Nephron progenitor cell (in vitro differentiated cells): ENCODE measurements around the gene MED26.
A peak's percentile ranks its signal among the peaks of the same experiment; 100 is the strongest.

Source experiments
- DNase-seq: peaks from one replicate; pipeline ENCODE4 v3.0.0; 2021
- H3K27ac Mint-ChIP-seq: 2 replicates; pipeline ENCODE4 v1.8.0; 2021; ENCODE audit warnings: mild to moderate bottlenecking, moderate library complexity, mixed read lengths
- H3K27me3 Mint-ChIP-seq: 2 replicates; pipeline ENCODE4 v1.8.0; 2021; ENCODE audit warnings: mild to moderate bottlenecking, low read depth, mixed read lengths; ENCODE audit not compliant: poor library complexity
- H3K36me3 Mint-ChIP-seq: 2 replicates; pipeline ENCODE4 v1.8.0; 2021; ENCODE audit warnings: low read depth, mixed read lengths
- H3K4me1 Mint-ChIP-seq: 2 replicates; pipeline ENCODE4 v1.8.0; 2021; ENCODE audit warnings: mixed read lengths
- H3K4me3 Mint-ChIP-seq: 2 replicates; pipeline ENCODE4 v1.8.0; 2021; ENCODE audit warnings: mild to moderate bottlenecking, moderate library complexity, mixed read lengths
- H3K9me3 Mint-ChIP-seq: 2 replicates; pipeline ENCODE4 v1.8.0; 2021; ENCODE audit warnings: mild to moderate bottlenecking, moderate library complexity, mixed read lengths
- TF ChIP-seq, protein P1 (sequence below): fragments of 200-600 bp; sonication (generic); IDR thresholded peaks from 2 replicates; pipeline ENCODE4 v1.5.0; 2021; ENCODE audit warnings: antibody characterized with exemption

MED26 gene

DNA sequence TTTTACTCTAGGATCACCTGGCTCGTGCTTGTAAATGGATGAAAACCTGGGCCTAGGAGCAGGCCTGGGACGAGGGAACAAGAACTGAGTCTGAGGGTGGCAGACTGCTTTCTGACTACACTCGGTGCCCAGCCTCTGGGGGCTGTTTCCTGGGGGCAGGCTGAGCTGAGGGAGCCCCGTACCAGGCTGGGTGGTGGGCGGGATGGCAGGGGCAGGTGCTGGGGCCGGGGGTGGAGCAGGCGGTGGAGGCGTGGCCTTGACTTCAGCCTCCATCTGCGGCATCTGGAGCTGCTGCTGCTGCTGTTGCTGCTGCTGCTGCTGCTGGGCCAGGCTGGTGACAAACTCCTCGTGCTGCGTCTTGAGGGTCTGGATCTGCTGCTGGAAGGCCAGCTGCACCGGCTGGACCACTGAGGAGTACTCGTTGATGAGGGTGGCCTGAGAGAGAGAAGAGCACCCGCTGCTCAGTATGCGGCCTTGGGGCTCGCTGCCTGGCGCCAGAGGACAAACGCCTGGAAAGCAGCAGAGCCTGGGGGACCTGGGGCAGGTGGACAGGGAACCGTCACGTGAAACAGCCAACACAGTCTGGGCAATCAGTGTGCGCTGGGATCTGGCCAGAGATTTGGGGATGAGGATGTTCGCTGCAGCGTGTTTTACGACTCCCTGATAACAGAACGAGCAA lies 98.4 kb downstream of the MED26 start:
- Mint-ChIP-seq H3K27me3 (no peaks in the 10 kb centered on the region), H3K36me3 (peaks cover 50% of the 10 kb centered on the region), H3K27ac (no peak overlapping the region), H3K4me1 (no peaks in the 10 kb centered on the region), H3K9me3 (no peaks in the 10 kb centered on the region), H3K4me3 (no peak overlapping the region)
- no peak for DNase-seq
- TF ChIP-seq, protein P1, sequence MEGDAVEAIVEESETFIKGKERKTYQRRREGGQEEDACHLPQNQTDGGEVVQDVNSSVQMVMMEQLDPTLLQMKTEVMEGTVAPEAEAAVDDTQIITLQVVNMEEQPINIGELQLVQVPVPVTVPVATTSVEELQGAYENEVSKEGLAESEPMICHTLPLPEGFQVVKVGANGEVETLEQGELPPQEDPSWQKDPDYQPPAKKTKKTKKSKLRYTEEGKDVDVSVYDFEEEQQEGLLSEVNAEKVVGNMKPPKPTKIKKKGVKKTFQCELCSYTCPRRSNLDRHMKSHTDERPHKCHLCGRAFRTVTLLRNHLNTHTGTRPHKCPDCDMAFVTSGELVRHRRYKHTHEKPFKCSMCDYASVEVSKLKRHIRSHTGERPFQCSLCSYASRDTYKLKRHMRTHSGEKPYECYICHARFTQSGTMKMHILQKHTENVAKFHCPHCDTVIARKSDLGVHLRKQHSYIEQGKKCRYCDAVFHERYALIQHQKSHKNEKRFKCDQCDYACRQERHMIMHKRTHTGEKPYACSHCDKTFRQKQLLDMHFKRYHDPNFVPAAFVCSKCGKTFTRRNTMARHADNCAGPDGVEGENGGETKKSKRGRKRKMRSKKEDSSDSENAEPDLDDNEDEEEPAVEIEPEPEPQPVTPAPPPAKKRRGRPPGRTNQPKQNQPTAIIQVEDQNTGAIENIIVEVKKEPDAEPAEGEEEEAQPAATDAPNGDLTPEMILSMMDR: no peak

DNA sequence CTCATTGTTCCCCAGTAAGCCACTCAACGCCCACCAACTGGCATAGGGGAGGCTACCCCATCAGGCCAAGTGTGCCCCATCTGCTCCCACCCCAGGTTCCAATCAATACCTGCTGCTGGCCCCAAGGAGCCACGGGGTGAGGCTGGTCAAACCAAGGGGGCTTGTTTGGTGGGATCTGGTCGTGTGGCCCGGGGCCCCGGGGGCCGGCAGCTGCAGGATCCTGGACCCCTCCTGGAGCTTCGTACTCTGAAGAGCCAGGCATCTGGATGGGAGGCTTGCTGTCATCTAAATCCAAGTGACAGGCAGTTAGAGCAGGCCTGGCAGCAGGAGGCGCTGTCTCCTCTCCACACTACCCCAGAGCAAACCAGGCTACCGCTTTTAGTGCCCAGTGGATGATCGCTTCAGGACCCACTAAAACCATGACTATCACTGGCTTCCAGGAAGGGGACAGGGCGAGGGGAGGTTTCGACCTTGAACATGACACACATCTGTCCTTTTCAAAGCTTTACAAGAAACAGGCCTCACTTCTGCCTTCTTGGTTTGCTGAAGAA lies 100.0 kb downstream of the MED26 start:
- Mint-ChIP-seq H3K9me3 (no peaks in the 10 kb centered on the region), H3K27ac (no peak overlapping the region), H3K27me3 (peaks cover 2% of the 10 kb centered on the region), H3K4me3 (no peak overlapping the region), H3K4me1 (no peaks in the 10 kb centered on the region), H3K36me3 (peaks cover 51% of the 10 kb centered on the region)
- peak; percentile 24 for DNase-seq
- TF ChIP-seq, protein P1: peak; percentile 15

DNA sequence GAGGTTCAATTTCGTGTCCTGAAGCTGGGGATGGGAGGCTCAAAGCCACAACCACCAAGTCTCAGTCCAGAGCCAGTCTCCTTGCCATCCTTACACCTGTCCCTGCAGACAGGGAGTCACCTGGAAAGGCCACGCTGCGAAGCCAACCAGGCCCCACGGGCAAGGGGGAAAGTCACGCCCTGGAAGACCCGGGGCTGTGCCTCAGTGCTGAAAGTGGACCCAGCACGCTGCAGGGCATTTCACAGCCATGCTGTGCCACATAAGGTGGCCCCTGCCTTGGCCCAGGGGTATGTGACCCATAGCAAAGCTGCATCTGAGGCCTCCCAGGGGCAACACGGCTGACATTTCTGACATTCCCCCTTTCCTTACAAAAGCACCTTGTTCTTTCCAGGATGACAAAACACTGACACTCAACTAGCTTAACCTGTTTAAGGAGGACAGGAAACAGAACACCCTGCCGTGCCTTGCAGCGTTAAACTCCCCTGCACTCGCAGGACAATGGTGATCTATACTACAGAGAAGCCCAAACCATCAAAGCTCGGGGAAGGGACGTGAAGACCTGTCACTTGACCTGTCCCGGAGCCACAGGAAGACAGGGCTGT lies 100.6 kb downstream of the MED26 start:
- Mint-ChIP-seq H3K4me3 (no peak overlapping the region), H3K4me1 (no peaks in the 10 kb centered on the region), H3K27me3 (peaks cover 2% of the 10 kb centered on the region)

DNA sequence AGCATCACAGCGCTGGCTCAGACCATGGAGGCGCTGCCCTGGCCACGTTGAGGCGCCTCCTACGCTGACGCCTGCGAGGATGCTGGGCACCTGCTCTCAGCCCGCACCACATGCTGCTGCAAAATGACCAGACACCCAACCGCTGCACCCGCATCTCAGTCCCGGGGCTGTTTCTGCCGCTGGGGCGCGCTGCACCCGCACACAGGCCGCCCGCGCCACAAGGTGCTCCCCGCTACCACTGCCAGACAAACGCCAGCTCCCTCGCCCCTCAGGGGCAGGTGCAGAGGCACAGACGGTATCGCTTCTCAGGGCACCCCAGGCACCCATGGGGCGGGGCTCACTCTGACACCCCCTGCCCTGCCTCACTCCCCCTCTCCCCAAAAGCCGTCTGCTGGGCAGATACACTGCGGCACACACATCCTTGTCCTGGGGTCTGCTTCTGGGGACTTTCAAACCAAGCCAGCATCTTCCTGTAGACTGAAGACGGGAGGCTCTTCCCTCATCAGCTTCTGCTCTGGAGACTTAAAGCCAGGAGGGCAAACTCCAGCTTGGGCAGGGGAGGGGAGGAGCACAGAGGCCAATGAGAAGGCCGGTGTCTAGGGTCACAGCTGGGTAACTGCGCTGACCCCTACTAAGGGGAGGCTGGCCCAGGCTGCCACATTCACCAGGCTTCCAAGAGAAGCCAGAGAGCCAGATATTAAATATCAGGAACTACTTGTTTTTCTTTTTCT lies 102.1 kb downstream of the MED26 start:
- H3K4me1 Mint-ChIP-seq: no peaks in the 10 kb centered on the region
- H3K36me3 Mint-ChIP-seq: peaks cover 43% of the 10 kb centered on the region
- no peaks in the 10 kb centered on the region for H3K9me3 Mint-ChIP-seq
- H3K4me3 Mint-ChIP-seq: no peak overlapping the region
- DNase-seq: no peak
- H3K27me3 Mint-ChIP-seq: peaks cover 2% of the 10 kb centered on the region
- no peak overlapping the region for H3K27ac Mint-ChIP-seq
- TF ChIP-seq, protein P1: no peak

More for the DNA sequence above, 100.6 kb downstream of the MED26 start:
- Mint-ChIP-seq H3K27ac (no peak overlapping the region), H3K9me3 (no peaks in the 10 kb centered on the region), H3K36me3 (peaks cover 55% of the 10 kb centered on the region)
- TF ChIP-seq, protein P1: no peak
- no peak for DNase-seq

DNA sequence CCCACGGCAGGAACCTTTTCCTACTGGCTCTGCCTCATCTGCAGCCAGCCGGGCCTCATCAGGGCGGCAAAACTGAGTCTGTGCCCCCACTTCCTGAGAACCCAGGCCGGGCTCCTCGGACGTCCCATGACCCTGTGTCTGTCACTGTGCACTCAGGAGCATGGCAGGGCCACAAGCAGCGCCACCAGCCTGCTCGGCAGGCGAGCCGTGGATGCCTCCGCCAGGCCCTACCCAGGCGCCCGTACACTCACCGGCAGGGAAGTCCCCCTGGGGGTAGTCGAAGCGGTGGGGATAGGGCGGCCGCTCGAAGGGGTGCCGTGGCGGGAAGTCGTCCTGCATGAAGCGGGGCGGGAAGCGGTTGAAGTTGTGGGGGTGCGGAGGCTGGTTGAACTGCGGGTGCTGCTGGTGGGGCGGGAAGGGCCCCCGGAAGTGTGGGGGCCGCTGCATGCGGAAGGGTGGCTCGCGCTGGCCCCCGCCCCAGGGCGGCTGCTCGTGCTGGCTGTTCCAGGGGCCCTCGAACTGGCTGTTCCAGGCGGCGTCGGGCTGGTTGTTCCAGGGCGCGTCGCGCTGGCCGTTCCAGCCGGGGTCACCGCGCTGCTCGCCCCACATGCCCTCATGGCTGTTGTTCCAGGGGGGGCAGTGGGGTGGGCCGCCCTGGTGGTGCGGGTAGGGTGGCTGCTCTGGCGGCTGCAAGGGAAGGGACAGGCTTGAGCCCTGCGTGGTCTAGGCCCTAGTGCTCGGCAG lies 102.8 kb downstream of the MED26 start:
- Mint-ChIP-seq H3K9me3 (no peaks in the 10 kb centered on the region), H3K27me3 (peaks cover 2% of the 10 kb centered on the region), H3K27ac (no peak overlapping the region), H3K4me3 (no peak overlapping the region), H3K4me1 (no peaks in the 10 kb centered on the region), H3K36me3 (peaks cover 46% of the 10 kb centered on the region)
- DNase-seq: no peak
- TF ChIP-seq, protein P1: no peak
